ENCODE measurements around the gene ADAMTS6. TPM values are rescaled to one million over a fixed set of nuclear protein-coding genes. Genes with fewer than 3 reads are reported as not detected.

ADAMTS6 gene
- total and polyA plus RNA-seq, 5 donors from 2014 or later: 0.03 to 1.5 (median 0.14) TPM; not detected in 1

DNA sequence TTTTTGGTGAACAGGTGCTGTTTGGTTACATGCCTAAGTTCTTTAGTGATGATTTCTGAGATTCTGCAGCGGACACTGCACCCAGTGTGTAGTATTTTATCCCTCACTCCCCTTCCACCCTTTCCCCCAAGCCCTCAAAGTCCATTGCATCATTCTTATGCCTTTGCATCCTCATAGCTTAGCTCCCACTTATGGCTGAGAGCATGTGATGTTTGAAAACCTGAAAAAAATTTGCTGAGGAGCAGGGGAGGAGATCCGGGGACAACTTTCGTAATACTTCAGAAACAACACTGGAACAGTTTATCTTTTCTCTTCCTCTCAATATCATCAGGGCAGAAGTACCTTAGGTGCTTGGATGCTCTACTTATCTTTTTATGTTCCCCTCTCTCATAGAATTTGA is 226.4 kb downstream of the ADAMTS6 start:
- Histone ChIP-seq H3K9me3 (ENCODE audit: control insufficient read depth in 2 of 2, low read length in 2 of 2) (no peaks in the 10 kb centered on the region), H3K4me3 (ENCODE audit: low read depth, low read length) (no peak overlapping the region), H3K27ac (ENCODE audit: insufficient read depth, low read length, poor library complexity, severe bottlenecking) (no peak overlapping the region), H3K4me1 (ENCODE audit: control insufficient read depth, insufficient read depth, low read length, poor library complexity, severe bottlenecking) (no peaks in the 10 kb centered on the region), H3K27me3 (ENCODE audit: control insufficient read depth, insufficient read depth, low read length) (no peaks in the 10 kb centered on the region), H3K36me3 (ENCODE audit: control insufficient read depth, insufficient read depth, low read length) (no peaks in the 10 kb centered on the region)
- H3K27ac Mint-ChIP-seq: no peak overlapping the region
- no peak overlapping the region for H3K4me3 Mint-ChIP-seq
- no peaks in the 10 kb centered on the region for H3K4me1 Mint-ChIP-seq
- no peak for ATAC-seq (ENCODE audit: low read depth in 2 of 2)
- no peaks in the 10 kb centered on the region for H3K27me3 Mint-ChIP-seq
- H3K36me3 Mint-ChIP-seq: peaks cover 9% of the 10 kb centered on the region
- peaks cover 0 to 1% (median 0%) of the 10 kb centered on the region in 7 donors for H3K9me3 Mint-ChIP-seq
- DNase-seq: no peak

DNA sequence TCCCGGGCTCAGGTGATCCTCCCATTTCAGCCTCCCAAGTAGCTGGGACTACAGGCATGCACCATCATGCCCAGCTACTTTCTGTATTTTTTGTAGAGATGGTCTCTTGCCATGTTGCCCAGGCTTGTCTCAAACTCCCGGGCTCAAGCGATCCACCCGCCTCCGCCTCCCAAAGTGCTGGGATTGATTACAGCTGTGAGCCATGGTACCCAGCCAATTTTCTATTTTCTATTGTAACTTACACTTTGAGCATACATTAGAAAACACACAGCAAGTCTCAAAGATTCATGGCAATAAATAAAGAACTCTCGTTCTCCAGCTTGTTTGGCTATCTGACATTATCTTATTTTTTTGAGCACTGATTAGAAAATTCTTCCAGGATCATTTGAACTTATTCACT is 228.7 kb downstream of the ADAMTS6 start:
- DNase-seq (no peak), ATAC-seq (ENCODE audit: low read depth in 2 of 2) (no peak)
- Mint-ChIP-seq H3K27me3 (no peaks in the 10 kb centered on the region), H3K36me3 (no peaks in the 10 kb centered on the region), H3K9me3 (no peaks in the 10 kb centered on the region), H3K4me1 (no peaks in the 10 kb centered on the region), H3K4me3 (no peak overlapping the region), H3K27ac (no peak overlapping the region)
- Histone ChIP-seq H3K36me3 (ENCODE audit: control insufficient read depth, insufficient read depth, low read length) (no peaks in the 10 kb centered on the region), H3K4me3 (ENCODE audit: low read depth, low read length) (no peak overlapping the region), H3K4me1 (ENCODE audit: control insufficient read depth, insufficient read depth, low read length, poor library complexity, severe bottlenecking) (no peaks in the 10 kb centered on the region), H3K27me3 (ENCODE audit: control insufficient read depth, insufficient read depth, low read length) (no peaks in the 10 kb centered on the region), H3K27ac (ENCODE audit: insufficient read depth, low read length, poor library complexity, severe bottlenecking) (no peak overlapping the region), H3K9me3 (ENCODE audit: control insufficient read depth in 2 of 2, low read length in 2 of 2) (no peaks in the 10 kb centered on the region)

DNA sequence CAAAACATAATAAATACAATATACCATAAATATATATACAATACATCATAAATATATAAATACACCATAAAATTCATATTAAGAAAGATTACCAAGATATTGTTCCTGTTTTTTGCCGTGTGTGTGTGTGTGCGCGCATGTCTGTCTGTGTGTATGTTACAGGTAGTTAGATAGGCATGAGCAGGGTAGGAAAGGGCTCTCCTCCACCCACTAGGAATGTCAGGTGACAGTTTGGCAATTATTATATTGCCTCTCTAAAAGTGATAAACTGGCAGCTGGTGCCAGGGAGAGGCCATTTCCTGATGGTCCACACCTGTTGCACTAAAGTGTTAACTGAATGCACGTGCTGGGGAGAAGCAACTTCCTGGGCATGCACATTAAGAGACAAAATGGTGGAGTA is 232.8 kb downstream of the ADAMTS6 start:
- Mint-ChIP-seq H3K36me3 (no peaks in the 10 kb centered on the region), H3K27ac (no peak overlapping the region), H3K27me3 (peaks cover 4% of the 10 kb centered on the region), H3K4me1 (no peaks in the 10 kb centered on the region), H3K9me3 (peaks cover 0 to 3% (median 0%) of the 10 kb centered on the region in 7 donors), H3K4me3 (no peak overlapping the region)
- no peak overlapping the region for H3K27ac ChIP-seq (ENCODE audit: insufficient read depth, low read length, poor library complexity, severe bottlenecking)
- no peaks in the 10 kb centered on the region for H3K27me3 ChIP-seq (ENCODE audit: control insufficient read depth, insufficient read depth, low read length)
- H3K9me3 ChIP-seq (ENCODE audit: control insufficient read depth in 2 of 2, low read length in 2 of 2): no peaks in the 10 kb centered on the region
- ATAC-seq (ENCODE audit: low read depth in 2 of 2): no peak
- H3K4me3 ChIP-seq (ENCODE audit: low read depth, low read length): no peak overlapping the region
- H3K36me3 ChIP-seq (ENCODE audit: control insufficient read depth, insufficient read depth, low read length): no peaks in the 10 kb centered on the region
- no peak for DNase-seq
- no peaks in the 10 kb centered on the region for H3K4me1 ChIP-seq (ENCODE audit: control insufficient read depth, insufficient read depth, low read length, poor library complexity, severe bottlenecking)

DNA sequence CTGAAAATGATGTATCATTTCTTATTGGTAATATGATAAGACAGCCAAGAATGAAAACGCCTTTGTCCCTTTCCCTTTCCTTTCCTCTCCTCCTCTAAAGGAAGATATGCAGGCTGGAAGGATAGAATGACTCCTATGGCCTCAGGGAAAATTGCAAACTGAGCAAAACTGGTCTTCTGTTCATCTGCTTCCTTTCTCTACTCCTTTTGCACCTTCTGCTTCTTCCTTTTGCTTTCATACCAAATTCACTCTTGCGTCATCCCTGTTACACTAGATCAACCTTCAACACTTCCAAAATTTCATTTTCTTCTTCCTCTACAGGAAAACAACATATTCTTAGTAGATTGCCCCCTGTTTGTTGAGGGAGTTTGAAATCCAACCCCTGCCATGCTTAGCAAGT is 234.1 kb downstream of the ADAMTS6 start:
- no peaks in the 10 kb centered on the region for H3K4me1 Mint-ChIP-seq
- no peaks in the 10 kb centered on the region for H3K36me3 Mint-ChIP-seq
- Histone ChIP-seq H3K27me3 (ENCODE audit: control insufficient read depth, insufficient read depth, low read length) (no peaks in the 10 kb centered on the region), H3K36me3 (ENCODE audit: control insufficient read depth, insufficient read depth, low read length) (no peaks in the 10 kb centered on the region), H3K27ac (ENCODE audit: insufficient read depth, low read length, poor library complexity, severe bottlenecking) (no peak overlapping the region), H3K9me3 (ENCODE audit: control insufficient read depth in 2 of 2, low read length in 2 of 2) (no peaks in the 10 kb centered on the region), H3K4me3 (ENCODE audit: low read depth, low read length) (no peak overlapping the region), H3K4me1 (ENCODE audit: control insufficient read depth, insufficient read depth, low read length, poor library complexity, severe bottlenecking) (no peaks in the 10 kb centered on the region)
- no peak overlapping the region for H3K4me3 Mint-ChIP-seq
- no peak overlapping the region for H3K27ac Mint-ChIP-seq
- ATAC-seq (ENCODE audit: low read depth in 2 of 2): no peak
- no peak for DNase-seq
- H3K9me3 Mint-ChIP-seq: peaks cover 0 to 3% (median 0%) of the 10 kb centered on the region in 7 donors
- peaks cover 4% of the 10 kb centered on the region for H3K27me3 Mint-ChIP-seq

DNA sequence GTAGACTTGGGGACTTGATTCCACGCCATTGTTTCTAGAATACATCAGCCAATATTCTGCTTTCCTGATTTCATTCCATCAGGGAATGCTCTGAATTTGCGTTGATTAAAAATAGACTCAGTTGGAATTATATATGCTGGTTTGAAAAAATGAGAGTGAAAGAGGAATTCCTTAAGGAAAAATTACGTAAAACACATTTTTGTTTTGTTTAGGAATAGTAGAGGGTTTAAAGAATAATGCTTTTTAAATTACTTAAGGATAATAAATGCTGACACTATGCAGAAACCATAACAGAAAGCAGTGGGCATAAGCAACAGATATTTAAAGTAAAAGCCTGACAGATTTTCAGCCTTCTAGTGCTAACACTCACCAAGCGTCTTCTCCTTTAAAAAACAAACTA is 235.0 kb downstream of the ADAMTS6 start:
- no peak overlapping the region for H3K27ac Mint-ChIP-seq
- Histone ChIP-seq H3K36me3 (ENCODE audit: control insufficient read depth, insufficient read depth, low read length) (no peaks in the 10 kb centered on the region), H3K9me3 (ENCODE audit: control insufficient read depth in 2 of 2, low read length in 2 of 2) (no peaks in the 10 kb centered on the region), H3K27me3 (ENCODE audit: control insufficient read depth, insufficient read depth, low read length) (no peaks in the 10 kb centered on the region), H3K4me1 (ENCODE audit: control insufficient read depth, insufficient read depth, low read length, poor library complexity, severe bottlenecking) (no peaks in the 10 kb centered on the region), H3K4me3 (ENCODE audit: low read depth, low read length) (no peak overlapping the region), H3K27ac (ENCODE audit: insufficient read depth, low read length, poor library complexity, severe bottlenecking) (no peak overlapping the region)
- DNase-seq (no peak), ATAC-seq (ENCODE audit: low read depth in 2 of 2) (no peak)
- H3K4me3 Mint-ChIP-seq: no peak overlapping the region
- H3K9me3 Mint-ChIP-seq: peaks cover 0 to 3% (median 0%) of the 10 kb centered on the region in 7 donors
- H3K36me3 Mint-ChIP-seq: no peaks in the 10 kb centered on the region
- peaks cover 4% of the 10 kb centered on the region for H3K27me3 Mint-ChIP-seq
- H3K4me1 Mint-ChIP-seq: no peaks in the 10 kb centered on the region

DNA sequence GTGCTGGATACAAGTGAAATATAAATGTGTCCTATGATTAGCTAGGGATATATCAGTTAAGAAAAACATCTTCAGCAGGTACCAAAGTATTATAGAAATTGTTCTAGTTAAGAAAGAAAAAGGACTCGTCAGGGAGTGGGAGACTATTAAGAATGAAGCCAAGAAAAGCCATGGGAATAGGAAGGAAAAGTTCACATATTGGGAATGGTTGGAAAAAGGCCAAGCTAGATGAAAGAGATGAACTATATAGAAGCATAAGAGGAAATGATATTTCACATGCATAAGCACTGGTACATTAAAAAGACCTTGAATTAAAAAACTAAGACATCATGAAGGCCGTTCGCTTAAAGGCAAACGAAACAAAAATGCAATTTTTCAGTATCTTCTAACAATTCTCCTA is 237.7 kb downstream of the ADAMTS6 start:
- H3K27ac Mint-ChIP-seq: no peak overlapping the region
- peaks cover 4% of the 10 kb centered on the region for H3K27me3 Mint-ChIP-seq
- Histone ChIP-seq H3K4me3 (ENCODE audit: low read depth, low read length) (no peak overlapping the region), H3K9me3 (ENCODE audit: control insufficient read depth in 2 of 2, low read length in 2 of 2) (no peaks in the 10 kb centered on the region), H3K27me3 (ENCODE audit: control insufficient read depth, insufficient read depth, low read length) (no peaks in the 10 kb centered on the region), H3K36me3 (ENCODE audit: control insufficient read depth, insufficient read depth, low read length) (no peaks in the 10 kb centered on the region), H3K27ac (ENCODE audit: insufficient read depth, low read length, poor library complexity, severe bottlenecking) (no peak overlapping the region), H3K4me1 (ENCODE audit: control insufficient read depth, insufficient read depth, low read length, poor library complexity, severe bottlenecking) (no peaks in the 10 kb centered on the region)
- H3K9me3 Mint-ChIP-seq: peaks cover 0 to 3% (median 0%) of the 10 kb centered on the region in 7 donors
- DNase-seq: no peak
- no peak overlapping the region for H3K4me3 Mint-ChIP-seq
- H3K36me3 Mint-ChIP-seq: no peaks in the 10 kb centered on the region
- no peaks in the 10 kb centered on the region for H3K4me1 Mint-ChIP-seq
- no peak for ATAC-seq (ENCODE audit: low read depth in 2 of 2)

DNA sequence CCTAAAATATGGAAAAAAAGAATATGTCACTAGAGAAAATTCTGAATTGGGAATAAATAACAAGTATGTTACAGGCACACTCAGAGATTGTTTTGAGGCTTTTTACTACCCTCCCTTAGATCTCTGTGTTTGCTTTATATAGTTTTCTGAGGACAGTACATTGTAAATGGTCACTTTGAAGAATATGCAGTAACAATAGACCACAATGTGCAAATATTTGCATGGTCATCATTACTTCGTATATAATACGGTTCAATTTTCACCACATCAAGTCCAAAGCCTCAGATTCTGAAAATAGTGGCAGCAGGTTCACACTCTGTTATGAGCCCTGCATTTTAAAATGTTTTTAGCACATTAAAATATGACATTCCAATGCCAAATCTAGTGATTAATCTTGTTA is 238.6 kb downstream of the ADAMTS6 start:
- ATAC-seq (ENCODE audit: low read depth in 2 of 2): no peak
- Histone ChIP-seq H3K36me3 (ENCODE audit: control insufficient read depth, insufficient read depth, low read length) (no peaks in the 10 kb centered on the region), H3K27ac (ENCODE audit: insufficient read depth, low read length, poor library complexity, severe bottlenecking) (no peak overlapping the region), H3K4me1 (ENCODE audit: control insufficient read depth, insufficient read depth, low read length, poor library complexity, severe bottlenecking) (no peaks in the 10 kb centered on the region), H3K4me3 (ENCODE audit: low read depth, low read length) (no peak overlapping the region), H3K9me3 (ENCODE audit: control insufficient read depth in 2 of 2, low read length in 2 of 2) (no peaks in the 10 kb centered on the region), H3K27me3 (ENCODE audit: control insufficient read depth, insufficient read depth, low read length) (no peaks in the 10 kb centered on the region)
- H3K27ac Mint-ChIP-seq: no peak overlapping the region
- H3K4me1 Mint-ChIP-seq: no peaks in the 10 kb centered on the region
- no peak overlapping the region for H3K4me3 Mint-ChIP-seq
- peaks cover 4% of the 10 kb centered on the region for H3K27me3 Mint-ChIP-seq
- H3K9me3 Mint-ChIP-seq: peaks cover 0 to 3% (median 0%) of the 10 kb centered on the region in 7 donors
- DNase-seq: no peak
- no peaks in the 10 kb centered on the region for H3K36me3 Mint-ChIP-seq

DNA sequence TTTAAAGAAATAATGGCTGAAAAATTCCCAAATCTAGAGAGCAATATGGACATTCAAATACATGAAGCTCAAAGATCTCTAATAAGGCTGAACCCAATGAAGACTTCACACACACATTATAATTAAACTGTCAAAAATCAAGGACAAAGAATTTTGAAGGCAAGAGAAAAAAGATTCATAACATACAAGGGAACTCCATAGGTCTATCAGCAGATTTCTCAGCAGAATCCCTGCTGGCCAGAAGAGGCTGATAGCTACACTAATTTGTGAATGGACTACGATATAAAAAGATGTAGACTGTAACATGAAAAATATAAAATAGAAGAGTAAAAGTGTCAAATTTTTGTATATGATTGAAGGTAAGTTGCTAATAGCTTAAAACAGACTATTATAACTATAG is 251.9 kb downstream of the ADAMTS6 start:
- peaks cover 2 to 33% (median 9%) of the 10 kb centered on the region in 7 donors for H3K9me3 Mint-ChIP-seq
- DNase-seq (no peak), ATAC-seq (ENCODE audit: low read depth in 2 of 2) (no peak)
- Histone ChIP-seq H3K27me3 (ENCODE audit: control insufficient read depth, insufficient read depth, low read length) (no peaks in the 10 kb centered on the region), H3K4me3 (ENCODE audit: low read depth, low read length) (no peak overlapping the region), H3K36me3 (ENCODE audit: control insufficient read depth, insufficient read depth, low read length) (no peaks in the 10 kb centered on the region), H3K9me3 (ENCODE audit: control insufficient read depth in 2 of 2, low read length in 2 of 2) (peaks cover 10 to 18% of the 10 kb centered on the region in 2 experiments), H3K4me1 (ENCODE audit: control insufficient read depth, insufficient read depth, low read length, poor library complexity, severe bottlenecking) (no peaks in the 10 kb centered on the region), H3K27ac (ENCODE audit: insufficient read depth, low read length, poor library complexity, severe bottlenecking) (no peak overlapping the region)
- no peaks in the 10 kb centered on the region for H3K27me3 Mint-ChIP-seq
- H3K4me3 Mint-ChIP-seq: no peak overlapping the region
- H3K27ac Mint-ChIP-seq: no peak overlapping the region
- no peaks in the 10 kb centered on the region for H3K36me3 Mint-ChIP-seq
- H3K4me1 Mint-ChIP-seq: peaks cover 0 to 2% (median 0%) of the 10 kb centered on the region in 4 donors

All from CD4-positive, CD25-positive, alpha-beta regulatory T cell (primary cell).